Smooth muscle cell (in vitro differentiated cells): Measurements from ENCODE around the gene TMEM209. TPM values are rescaled to one million over a fixed set of nuclear protein-coding genes. Genes with fewer than 3 reads are reported as not detected.
"Not testable (repeated sequence)": the region's sequence is repeated elsewhere in the genome, so short reads cannot be mapped to it uniquely, and the experiment has no call there.

Experiments
- DNase-seq: peaks from one replicate; lab custom pipeline; 2025; ENCODE audit not compliant: unreplicated experiment; lab: John Stamatoyannopoulos, UW
- H2AFZ ChIP-seq: fragments of 200-600 bp; sonication (generic); 2 replicates; pipeline ENCODE4 v1.6.0; 2016; ENCODE audit warnings: antibody characterized with exemption, low read depth, mild to moderate bottlenecking
- H3F3A ChIP-seq: fragments of 200-600 bp; sonication (generic); 2 replicates; pipeline ENCODE4 v1.6.0; 2017; ENCODE audit warnings: antibody characterized with exemption, low read depth
- H3K27ac ChIP-seq: fragments of 200-600 bp; sonication (generic); 2 replicates; pipeline ENCODE4 v1.5.1; 2016; ENCODE audit warnings: low read depth, mild to moderate bottlenecking
- H3K27me3 ChIP-seq: fragments of 200-600 bp; sonication (generic); 2 replicates; pipeline ENCODE4 v1.6.1; 2016; ENCODE audit warnings: low read depth, mild to moderate bottlenecking
- H3K36me3 ChIP-seq: fragments of 200-600 bp; sonication (generic); 2 replicates; pipeline ENCODE4 v1.5.1; 2016; ENCODE audit warnings: low read depth
- H3K4me1 ChIP-seq: fragments of 200-600 bp; sonication (generic); 2 replicates; pipeline ENCODE4 v1.5.1; 2016; ENCODE audit warnings: low read depth
- H3K4me2 ChIP-seq: fragments of 200-600 bp; sonication (generic); 2 replicates; pipeline ENCODE4 v1.6.0; 2016; ENCODE audit warnings: mild to moderate bottlenecking
- H3K4me3 ChIP-seq: fragments of 200-600 bp; sonication (generic); 2 replicates; pipeline ENCODE4 v1.5.1; 2016; ENCODE audit warnings: mild to moderate bottlenecking
- H3K79me2 ChIP-seq: fragments of 200-600 bp; sonication (generic); 2 replicates; pipeline ENCODE4 v1.6.0; 2016; ENCODE audit warnings: low read depth, mild to moderate bottlenecking
- H3K9ac ChIP-seq: fragments of 200-600 bp; sonication (generic); 2 replicates; pipeline ENCODE4 v1.6.0; 2016; ENCODE audit warnings: low read depth
- H3K9me3 ChIP-seq: fragments of 200-600 bp; sonication (generic); replicated peaks from 2 replicates; pipeline ENCODE4 v1.5.1; 2016; ENCODE audit warnings: low read depth
- H4K20me1 ChIP-seq: fragments of 200-600 bp; sonication (generic); 2 replicates; pipeline ENCODE4 v1.6.0; 2016; ENCODE audit warnings: low read depth
- CTCF ChIP-seq: fragments of 200-600 bp; sonication (generic); IDR thresholded peaks from 2 replicates; pipeline ENCODE4 v1.5.1; 2017; ENCODE audit warnings: borderline replicate concordance, mild to moderate bottlenecking, antibody characterized with exemption; ENCODE audit not compliant: insufficient read depth, poor library complexity, severe bottlenecking
- WGBS: methylation state at CpG from one replicate; pipeline ENCODE4 v1.1.7; 2016; ENCODE audit warnings: low lambda C conversion rate; 5-methylcytosine and 5-hydroxymethylcytosine counted together
- polyA plus RNA-seq: library from polyadenylated mRNA; unstranded; fragments of >200 nt; fragmentation: Nextera tagmentation; extraction: Ambion mirVana; gene quantifications from 2 replicates; pipeline ENCODE4 v1.2.1, GENCODE V29; 2016
- total RNA-seq: library from RNA; depleted of rRNA; stranded (reverse); fragments of >200 nt; gene quantifications from 2 replicates; pipeline ENCODE4 v1.2.3, GENCODE V29; 2014

TMEM209 gene
- total and polyA plus RNA-seq, 2 experiments from 2014 or later = 15.1 to 20.3 TPM

GRCh38 chr7:130131191-130131834 lies 73.9 kb downstream of the TMEM209 start:
- Histone ChIP-seq H3K36me3 (peaks cover 3% of the 10 kb centered on the region), H3K9me3 (no peaks in the 10 kb centered on the region), H2AFZ (no peak overlapping the region), H3K4me1 (peaks cover 26% of the 10 kb centered on the region), H3K27ac (no peak overlapping the region), H3K27me3 (no peaks in the 10 kb centered on the region), H3K4me2 (no peak overlapping the region), H4K20me1 (no peaks in the 10 kb centered on the region), H3K4me3 (no peak overlapping the region), H3K79me2 (no peaks in the 10 kb centered on the region), H3K9ac (no peak overlapping the region), H3F3A (no peaks in the 10 kb centered on the region)
- no peak for DNase-seq
- TF ChIP-seq CTCF = no peak
- 97% methylated on average over 6 of the region's 6 CpGs for WGBS

DNA sequence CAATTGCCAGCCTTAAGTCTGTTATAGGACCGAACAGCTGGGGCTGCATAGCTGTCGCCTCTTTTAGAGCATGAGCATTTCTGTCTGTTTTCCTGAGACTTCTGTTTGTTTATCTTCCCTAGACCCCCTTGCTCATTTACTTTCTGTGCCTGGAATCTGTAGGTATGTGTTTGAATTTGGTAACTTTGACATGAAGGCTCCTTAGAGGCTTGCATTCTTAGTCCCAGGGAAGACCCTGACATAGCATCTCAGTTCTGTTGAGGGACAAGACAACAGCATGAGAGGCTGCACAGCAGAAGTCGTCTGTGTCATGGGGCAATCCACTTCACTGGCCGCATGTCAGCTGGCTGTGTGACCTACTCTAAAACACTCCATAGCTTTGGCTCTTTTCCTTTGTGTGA lies 76.2 kb downstream of the TMEM209 start:
- H3K27me3 ChIP-seq = no peaks in the 10 kb centered on the region
- no peaks in the 10 kb centered on the region for H3K9me3 ChIP-seq
- 98% methylated on average over 4 of the region's 4 CpGs for WGBS
- H3K4me1 ChIP-seq = peaks cover 4% of the 10 kb centered on the region
- H4K20me1 ChIP-seq = no peaks in the 10 kb centered on the region
- no peak overlapping the region for H3K27ac ChIP-seq
- H3K9ac ChIP-seq = no peak overlapping the region
- no peak overlapping the region for H2AFZ ChIP-seq
- no peak for DNase-seq
- no peaks in the 10 kb centered on the region for H3F3A ChIP-seq
- no peaks in the 10 kb centered on the region for H3K79me2 ChIP-seq
- H3K36me3 ChIP-seq = peaks cover 9% of the 10 kb centered on the region
- TF ChIP-seq CTCF = no peak
- H3K4me2 ChIP-seq = no peak overlapping the region
- H3K4me3 ChIP-seq = no peak overlapping the region

DNA sequence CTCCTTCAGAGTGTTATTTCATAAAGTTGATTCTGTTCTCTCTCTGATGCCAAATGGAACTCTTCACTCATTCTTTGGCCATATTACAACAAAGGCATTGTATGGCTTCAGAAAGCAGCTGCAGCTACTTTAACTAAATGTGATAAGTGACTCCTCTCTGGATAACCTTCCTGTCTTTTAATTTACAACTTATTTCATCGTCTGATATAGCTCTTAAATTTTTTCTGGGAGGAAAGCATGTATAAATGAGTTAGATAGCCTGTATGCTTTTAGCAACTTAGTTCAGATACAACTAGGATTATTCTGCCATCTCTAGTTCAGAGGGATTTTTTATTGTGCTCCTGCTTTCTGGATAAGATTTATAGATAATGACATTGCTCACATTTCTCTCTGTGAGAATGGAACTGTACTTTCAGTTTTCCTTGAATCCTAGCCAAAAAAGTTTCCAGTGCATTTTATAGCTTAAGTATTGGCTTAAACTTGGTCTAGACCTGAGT lies 77.3 kb downstream of the TMEM209 start:
- Histone ChIP-seq H3K79me2 (no peaks in the 10 kb centered on the region), H3K4me3 (no peak overlapping the region), H3K9ac (no peak overlapping the region), H3K27ac (no peak overlapping the region), H3F3A (no peaks in the 10 kb centered on the region), H3K4me2 (no peak overlapping the region), H3K36me3 (peaks cover 9% of the 10 kb centered on the region), H3K9me3 (no peaks in the 10 kb centered on the region), H2AFZ (no peak overlapping the region), H4K20me1 (no peaks in the 10 kb centered on the region), H3K27me3 (no peaks in the 10 kb centered on the region), H3K4me1 (no peaks in the 10 kb centered on the region)
- no peak for DNase-seq
- 72% methylated on average over 1 of the region's 1 CpG for WGBS
- TF ChIP-seq CTCF = no peak

- no peak for DNase-seq
- Histone ChIP-seq H3K79me2 (no peaks in the 10 kb centered on the region), H3K27ac (no peak overlapping the region), H4K20me1 (no peaks in the 10 kb centered on the region), H3K27me3 (no peaks in the 10 kb centered on the region), H3F3A (no peaks in the 10 kb centered on the region), H3K4me2 (no peak overlapping the region), H3K4me1 (no peaks in the 10 kb centered on the region), H3K9me3 (no peaks in the 10 kb centered on the region), H3K9ac (no peak overlapping the region), H3K4me3 (no peak overlapping the region), H2AFZ (no peak overlapping the region), H3K36me3 (peaks cover 9% of the 10 kb centered on the region)
- 70% methylated on average over 2 of the region's 2 CpGs for WGBS
- no peak for TF ChIP-seq CTCF
Measured at GRCh38 chr7:130127404-130127803, 77.8 kb downstream of the TMEM209 start.

DNA sequence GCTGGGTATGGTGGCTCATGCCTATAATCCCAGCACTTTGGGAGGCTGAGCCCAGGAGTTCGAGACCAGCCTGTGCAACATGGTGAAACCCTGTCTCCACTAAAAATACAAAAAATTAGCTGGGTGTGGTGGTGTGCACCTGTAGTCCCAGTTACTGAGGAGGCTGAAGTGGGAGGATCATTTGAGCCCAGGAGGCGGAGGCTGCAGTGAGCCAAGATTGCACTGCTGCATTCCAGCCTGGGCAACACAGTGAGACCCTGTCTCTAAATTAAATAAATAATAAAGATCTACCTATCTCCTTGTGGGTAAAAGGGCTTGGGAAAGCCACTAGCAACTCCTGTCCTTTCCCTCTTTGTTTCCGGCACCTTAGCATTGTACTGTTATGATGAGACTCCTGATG lies 78.4 kb downstream of the TMEM209 start:
- H3K79me2 ChIP-seq, H3K27me3 ChIP-seq, H3K4me2 ChIP-seq, H3K9me3 ChIP-seq, DNase-seq, H3K4me3 ChIP-seq, H2AFZ ChIP-seq, H3K4me1 ChIP-seq, H3K27ac ChIP-seq, H3F3A ChIP-seq, H3K9ac ChIP-seq, H4K20me1 ChIP-seq: not testable (repeated sequence)
- WGBS = 98% methylated on average over 3 of the region's 3 CpGs
- peaks cover 15% of the 10 kb centered on the region for H3K36me3 ChIP-seq
